Ovary (tissue), 3 donors: Measurements from ENCODE around the gene SPATA4.

Source experiments
- POLR2A ChIP-seq: fragments of 450-650 bp; IDR thresholded peaks from one replicate; pipeline ENCODE4 v1.6.1; 2017; ENCODE audit warnings: antibody characterized with exemption, mild to moderate bottlenecking, moderate library complexity
- TF ChIP-seq, protein P1 (sequence below), 3 donors: fragments of 450-650 bp in 2 of 3; fragments of 200-600 bp in 1 of 3; IDR thresholded peaks; one replicate each; pipeline versions ENCODE4 v1.5.1 to v1.8.0; 2016 to 2022; ENCODE audit warnings: antibody characterized with exemption in 3 of 3, mild to moderate bottlenecking in 1 of 3
- donor health status: DM: no; HTN: no; CAD: no.

DNA sequence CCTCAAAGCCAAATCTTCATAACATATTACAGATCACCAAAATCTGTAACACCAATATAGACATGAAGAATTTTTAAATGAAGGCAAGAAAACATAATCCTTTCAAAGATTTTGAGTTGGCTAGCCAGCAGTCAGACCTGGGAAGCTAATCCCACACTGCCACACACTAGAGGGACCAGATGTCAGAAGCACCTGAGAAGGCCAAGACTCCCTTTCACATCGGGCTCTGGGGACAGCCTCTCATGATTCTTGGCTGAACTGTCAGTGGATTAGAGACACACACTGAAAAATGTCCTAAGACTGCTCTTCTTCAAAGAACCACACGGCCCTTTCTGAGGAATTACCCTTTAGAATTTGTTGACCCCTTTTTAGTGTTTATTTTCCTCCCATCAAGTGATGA, 28.2 kb upstream of the SPATA4 start:
- TF ChIP-seq, protein P1, sequence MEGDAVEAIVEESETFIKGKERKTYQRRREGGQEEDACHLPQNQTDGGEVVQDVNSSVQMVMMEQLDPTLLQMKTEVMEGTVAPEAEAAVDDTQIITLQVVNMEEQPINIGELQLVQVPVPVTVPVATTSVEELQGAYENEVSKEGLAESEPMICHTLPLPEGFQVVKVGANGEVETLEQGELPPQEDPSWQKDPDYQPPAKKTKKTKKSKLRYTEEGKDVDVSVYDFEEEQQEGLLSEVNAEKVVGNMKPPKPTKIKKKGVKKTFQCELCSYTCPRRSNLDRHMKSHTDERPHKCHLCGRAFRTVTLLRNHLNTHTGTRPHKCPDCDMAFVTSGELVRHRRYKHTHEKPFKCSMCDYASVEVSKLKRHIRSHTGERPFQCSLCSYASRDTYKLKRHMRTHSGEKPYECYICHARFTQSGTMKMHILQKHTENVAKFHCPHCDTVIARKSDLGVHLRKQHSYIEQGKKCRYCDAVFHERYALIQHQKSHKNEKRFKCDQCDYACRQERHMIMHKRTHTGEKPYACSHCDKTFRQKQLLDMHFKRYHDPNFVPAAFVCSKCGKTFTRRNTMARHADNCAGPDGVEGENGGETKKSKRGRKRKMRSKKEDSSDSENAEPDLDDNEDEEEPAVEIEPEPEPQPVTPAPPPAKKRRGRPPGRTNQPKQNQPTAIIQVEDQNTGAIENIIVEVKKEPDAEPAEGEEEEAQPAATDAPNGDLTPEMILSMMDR (IDR thresholded peaks at IDR 0.05) = no peak
- no peak for TF ChIP-seq POLR2A
